ENCODE data around the gene GPR161. TPM values are rescaled to one million over a fixed set of nuclear protein-coding genes. Genes with fewer than 3 reads are reported as not detected.

The GPR161 gene
- total and polyA plus RNA-seq, 2 donors from 2014 or later = 1.4 to 4.2 TPM

DNA sequence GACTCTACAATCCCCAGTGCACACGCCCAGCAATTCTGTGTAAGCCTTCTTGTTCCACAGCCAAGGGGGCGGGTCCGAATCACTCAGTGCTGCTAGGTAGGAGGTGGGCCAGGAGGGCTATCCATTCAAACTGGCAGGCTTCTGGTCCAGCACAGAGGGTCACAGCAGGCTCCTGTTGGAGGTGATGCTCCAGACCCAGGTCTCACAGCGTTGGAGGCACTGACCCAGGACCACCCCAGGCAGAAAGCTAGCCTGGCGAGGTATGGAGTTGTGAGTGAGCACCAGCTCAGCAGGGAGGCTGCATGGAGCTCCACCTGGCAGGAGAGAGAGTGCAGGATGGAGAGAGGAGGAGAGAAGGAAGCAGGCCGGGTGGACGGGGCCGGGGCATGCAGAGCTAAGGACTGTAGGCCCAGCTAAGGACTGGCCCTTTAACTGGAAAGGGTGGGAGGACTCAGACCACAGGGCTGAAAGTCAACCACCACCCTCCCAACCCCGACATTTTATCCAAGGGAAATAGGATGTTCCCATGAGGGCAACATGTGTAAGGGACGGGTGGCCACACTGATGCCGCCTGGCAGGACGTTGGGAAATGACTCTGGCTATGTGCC is 38.7 kb downstream of the GPR161 start:
- H3K27ac ChIP-seq (ENCODE audit: low read depth in 2 of 2, low read length in 2 of 2) = no peak overlapping the region
- H3K9me3 ChIP-seq (ENCODE audit: control insufficient read depth in 2 of 3, insufficient read depth in 1 of 3, low read length in 3 of 3) = no peaks in the 10 kb centered on the region
- no peaks in the 10 kb centered on the region for H3K36me3 ChIP-seq (ENCODE audit: control insufficient read depth in 2 of 3, insufficient read depth in 3 of 3, low read length in 3 of 3)
- FAIRE-seq = no peak
- TF ChIP-seq, protein P1, sequence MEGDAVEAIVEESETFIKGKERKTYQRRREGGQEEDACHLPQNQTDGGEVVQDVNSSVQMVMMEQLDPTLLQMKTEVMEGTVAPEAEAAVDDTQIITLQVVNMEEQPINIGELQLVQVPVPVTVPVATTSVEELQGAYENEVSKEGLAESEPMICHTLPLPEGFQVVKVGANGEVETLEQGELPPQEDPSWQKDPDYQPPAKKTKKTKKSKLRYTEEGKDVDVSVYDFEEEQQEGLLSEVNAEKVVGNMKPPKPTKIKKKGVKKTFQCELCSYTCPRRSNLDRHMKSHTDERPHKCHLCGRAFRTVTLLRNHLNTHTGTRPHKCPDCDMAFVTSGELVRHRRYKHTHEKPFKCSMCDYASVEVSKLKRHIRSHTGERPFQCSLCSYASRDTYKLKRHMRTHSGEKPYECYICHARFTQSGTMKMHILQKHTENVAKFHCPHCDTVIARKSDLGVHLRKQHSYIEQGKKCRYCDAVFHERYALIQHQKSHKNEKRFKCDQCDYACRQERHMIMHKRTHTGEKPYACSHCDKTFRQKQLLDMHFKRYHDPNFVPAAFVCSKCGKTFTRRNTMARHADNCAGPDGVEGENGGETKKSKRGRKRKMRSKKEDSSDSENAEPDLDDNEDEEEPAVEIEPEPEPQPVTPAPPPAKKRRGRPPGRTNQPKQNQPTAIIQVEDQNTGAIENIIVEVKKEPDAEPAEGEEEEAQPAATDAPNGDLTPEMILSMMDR (IDR thresholded peaks at IDR 0.05; ENCODE audit: borderline replicate concordance, extremely low read depth, insufficient read depth) = no peak
- intact Hi-C loops (cut with DNase I) = no loop called here
- H3K4me1 ChIP-seq (ENCODE audit: control insufficient read depth in 2 of 3, insufficient read depth in 2 of 3, low read depth in 1 of 3, low read length in 3 of 3) = no peaks in the 10 kb centered on the region
- no peaks in the 10 kb centered on the region for H3K27me3 ChIP-seq (ENCODE audit: control insufficient read depth, insufficient read depth, low read length)
- no peak overlapping the region for H3K9ac ChIP-seq (ENCODE audit: low read length in 3 of 3)
- DNase-seq = no peak
- no peak overlapping the region for H3K4me3 ChIP-seq (ENCODE audit: low read length in 3 of 3)

GRCh38 chr1:168096296-168097165 is 40.2 kb downstream of the GPR161 start:
- TF ChIP-seq, protein P1 (IDR thresholded peaks at IDR 0.05; ENCODE audit: borderline replicate concordance, extremely low read depth, insufficient read depth) = no peak
- Histone ChIP-seq H3K27ac (ENCODE audit: low read depth in 2 of 2, low read length in 2 of 2) (no peak overlapping the region), H3K9ac (ENCODE audit: low read length in 3 of 3) (no peak overlapping the region), H3K4me3 (ENCODE audit: low read length in 3 of 3) (no peak overlapping the region), H3K27me3 (ENCODE audit: control insufficient read depth, insufficient read depth, low read length) (no peaks in the 10 kb centered on the region), H3K9me3 (ENCODE audit: control insufficient read depth in 2 of 3, insufficient read depth in 1 of 3, low read length in 3 of 3) (no peaks in the 10 kb centered on the region), H3K36me3 (ENCODE audit: control insufficient read depth in 2 of 3, insufficient read depth in 3 of 3, low read length in 3 of 3) (no peaks in the 10 kb centered on the region), H3K4me1 (ENCODE audit: control insufficient read depth in 2 of 3, insufficient read depth in 2 of 3, low read depth in 1 of 3, low read length in 3 of 3) (no peaks in the 10 kb centered on the region)
- intact Hi-C loops (cut with DNase I) = no loop called here
- no peak for DNase-seq
- FAIRE-seq = no peak

- H3K9ac ChIP-seq (ENCODE audit: low read length in 3 of 3) = no peak overlapping the region
- intact Hi-C loops (cut with DNase I) = no loop called here
- no peaks in the 10 kb centered on the region for H3K9me3 ChIP-seq (ENCODE audit: control insufficient read depth in 2 of 3, insufficient read depth in 1 of 3, low read length in 3 of 3)
- H3K4me3 ChIP-seq (ENCODE audit: low read length in 3 of 3) = no peak overlapping the region
- H3K4me1 ChIP-seq (ENCODE audit: control insufficient read depth in 2 of 3, insufficient read depth in 2 of 3, low read depth in 1 of 3, low read length in 3 of 3) = no peaks in the 10 kb centered on the region
- DNase-seq (no peak), FAIRE-seq (no peak)
- no peaks in the 10 kb centered on the region for H3K36me3 ChIP-seq (ENCODE audit: control insufficient read depth in 2 of 3, insufficient read depth in 3 of 3, low read length in 3 of 3)
- no peak overlapping the region for H3K27ac ChIP-seq (ENCODE audit: low read depth in 2 of 2, low read length in 2 of 2)
- no peaks in the 10 kb centered on the region for H3K27me3 ChIP-seq (ENCODE audit: control insufficient read depth, insufficient read depth, low read length)
- TF ChIP-seq, protein P1 (IDR thresholded peaks at IDR 0.05; ENCODE audit: borderline replicate concordance, extremely low read depth, insufficient read depth) = no peak
Observed at GRCh38 chr1:168095476-168095875, 41.3 kb downstream of the GPR161 start.
